Caco-2 (cell line): ENCODE data around the gene GCN1. TPM values are rescaled to one million over a fixed set of nuclear protein-coding genes. Genes with fewer than 3 reads are reported as not detected.
A peak's percentile ranks its signal among the peaks of the same experiment; 100 is the strongest.

Experiments used
- BruUV-seq: library from RNA; stranded (reverse); fragments of 400-500 nt; replicated peaks from 2 replicates; lab custom pipeline; 2021; lab: Mats Ljungman, UMichigan
- CTCF ChIA-PET: fragments of 300-600 bp; sonication (Branson Sonifier 250); formaldehyde crosslinking; loops from one replicate; lab custom pipeline; 2022; ENCODE audit warnings: antibody characterized with exemption; lab: Charles Lee
- POLR2A ChIA-PET: fragments of 300-600 bp; sonication (Branson Sonifier 250); formaldehyde crosslinking; loops from one replicate; lab custom pipeline; 2022; ENCODE audit warnings: antibody characterized with exemption; lab: Charles Lee
- DNase-seq, 2 experiments: peaks; one replicate each; pipeline versions ENCODE4 v3.0.0 to v3.0.0-alpha.2; 2020 to 2022
- H3K27me3 ChIP-seq: replicated peaks from 2 replicates; pipeline ENCODE4 v1.6.0; 2011; ENCODE audit warnings: low read length; ENCODE audit not compliant: control insufficient read depth, insufficient read depth
- H3K36me3 ChIP-seq: 2 replicates; pipeline ENCODE4 v1.5.1; 2011; ENCODE audit warnings: low read length; ENCODE audit not compliant: control insufficient read depth, insufficient read depth
- H3K4me1 ChIP-seq: fragments of 250-450 bp; sonication (Bioruptor Pico); 2 replicates; pipeline ENCODE4 v1.5.1; 2020; ENCODE audit warnings: mild to moderate bottlenecking
- H3K4me3 ChIP-seq: 2 replicates; pipeline ENCODE4 v1.5.1; 2011; ENCODE audit warnings: low read depth, mild to moderate bottlenecking, control low read depth, low read length
- H3K9me3 ChIP-seq: fragments of 250-450 bp; sonication (Bioruptor Pico); 2 replicates; pipeline ENCODE4 v1.5.1; 2020; ENCODE audit warnings: mild to moderate bottlenecking, moderate library complexity
- H3K27ac Mint-ChIP-seq: one replicate; pipeline ENCODE4 v1.8.0; 2022; ENCODE audit warnings: mixed read lengths; ENCODE audit not compliant: unreplicated experiment
- H3K27me3 Mint-ChIP-seq: one replicate; pipeline ENCODE4 v1.8.0; 2022; ENCODE audit warnings: mixed read lengths; ENCODE audit not compliant: insufficient read depth, unreplicated experiment
- H3K36me3 Mint-ChIP-seq: one replicate; pipeline ENCODE4 v1.8.0; 2022; ENCODE audit warnings: mild to moderate bottlenecking, mixed read lengths; ENCODE audit not compliant: insufficient read depth, unreplicated experiment
- H3K4me1 Mint-ChIP-seq: one replicate; pipeline ENCODE4 v1.8.0; 2022; ENCODE audit warnings: low read depth, mixed read lengths; ENCODE audit not compliant: unreplicated experiment
- H3K4me3 Mint-ChIP-seq: one replicate; pipeline ENCODE4 v1.8.0; 2022; ENCODE audit warnings: mild to moderate bottlenecking, moderate library complexity, mixed read lengths; ENCODE audit not compliant: unreplicated experiment
- H3K9me3 Mint-ChIP-seq: one replicate; pipeline ENCODE4 v1.8.0; 2022; ENCODE audit warnings: mixed read lengths; ENCODE audit not compliant: unreplicated experiment
- intact Hi-C: fragments of 100-400 bp; cut with micrococcal nuclease; formaldehyde crosslinking; loops from one replicate; pipeline ENCODE4 v1.10.0; 2022; ENCODE audit not compliant: unreplicated experiment
- total RNA-seq: library from RNA; stranded (reverse); gene quantifications from 2 replicates; pipeline ENCODE4 v1.2.3, GENCODE V29; 2022
- TF ChIP-seq, protein P1 (sequence below), 2 experiments: fragments of 200-600 bp in 1 of 2; IDR thresholded peaks; 1 replicate in 1 of 2; 2 replicates in 1 of 2; pipeline versions ENCODE4 v1.5.1 to v1.8.0; 2011 to 2022; ENCODE audit warnings: antibody characterized with exemption in 1 of 2, control low read depth in 1 of 2, inconsistent platforms in 1 of 2, low read depth in 1 of 2, low read length in 1 of 2, mild to moderate bottlenecking in 1 of 2, moderate library complexity in 1 of 2; ENCODE audit not compliant: insufficient read depth in 1 of 2, severe bottlenecking in 1 of 2, unreplicated experiment in 1 of 2

GCN1 gene
- total RNA-seq, 1 experiment from 2014 or later: 154 TPM

DNA sequence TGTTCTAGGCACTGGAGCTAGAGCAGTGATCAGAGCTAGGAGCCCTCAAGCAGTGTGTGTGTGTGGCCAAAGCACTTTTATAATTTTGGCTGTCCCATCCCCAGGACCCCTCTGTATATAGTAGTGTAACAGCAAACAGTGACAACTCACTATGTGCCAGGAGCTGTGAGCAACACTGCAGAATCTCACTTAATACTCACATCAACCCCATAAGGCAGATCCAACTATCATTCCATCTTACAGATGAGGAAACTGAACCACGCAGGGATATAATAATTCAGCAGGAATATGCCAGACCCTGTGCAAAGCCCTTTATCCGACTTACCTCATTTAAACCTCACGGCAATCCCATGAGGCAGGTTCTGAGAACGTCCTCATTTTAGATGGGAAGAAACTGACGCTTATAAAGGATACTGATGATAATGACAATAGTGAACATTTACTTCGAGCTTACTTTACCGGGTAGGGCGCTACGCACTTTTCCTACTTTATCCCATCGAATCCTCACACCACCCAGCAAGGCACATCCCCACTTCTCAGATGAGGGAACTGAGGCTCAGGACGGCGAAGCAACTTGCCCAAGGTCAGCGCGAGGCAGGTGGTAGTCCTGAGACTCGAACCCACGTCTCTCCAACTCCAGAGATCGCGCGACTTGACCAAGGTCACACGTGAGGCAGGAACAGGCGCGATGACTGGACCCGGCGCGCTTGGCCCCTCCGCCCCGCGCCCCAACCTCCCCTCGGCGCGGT, 78.6 kb downstream of the GCN1 start:
- Mint-ChIP-seq H3K27ac (peak overlapping the region; percentile 87), H3K4me3 (peak overlapping the region; percentile 84), H3K27me3 (no peaks in the 10 kb centered on the region), H3K9me3 (no peaks in the 10 kb centered on the region), H3K36me3 (peaks cover 77% of the 10 kb centered on the region), H3K4me1 (peaks cover 24% of the 10 kb centered on the region)
- peaks cover 2% of the 10 kb centered on the region; the same call in 1 of the 2 replicates for H3K36me3 ChIP-seq
- no peaks in the 10 kb centered on the region for H3K9me3 ChIP-seq
- DNase-seq: peak; percentile 51 to 68
- TF ChIP-seq, protein P1, sequence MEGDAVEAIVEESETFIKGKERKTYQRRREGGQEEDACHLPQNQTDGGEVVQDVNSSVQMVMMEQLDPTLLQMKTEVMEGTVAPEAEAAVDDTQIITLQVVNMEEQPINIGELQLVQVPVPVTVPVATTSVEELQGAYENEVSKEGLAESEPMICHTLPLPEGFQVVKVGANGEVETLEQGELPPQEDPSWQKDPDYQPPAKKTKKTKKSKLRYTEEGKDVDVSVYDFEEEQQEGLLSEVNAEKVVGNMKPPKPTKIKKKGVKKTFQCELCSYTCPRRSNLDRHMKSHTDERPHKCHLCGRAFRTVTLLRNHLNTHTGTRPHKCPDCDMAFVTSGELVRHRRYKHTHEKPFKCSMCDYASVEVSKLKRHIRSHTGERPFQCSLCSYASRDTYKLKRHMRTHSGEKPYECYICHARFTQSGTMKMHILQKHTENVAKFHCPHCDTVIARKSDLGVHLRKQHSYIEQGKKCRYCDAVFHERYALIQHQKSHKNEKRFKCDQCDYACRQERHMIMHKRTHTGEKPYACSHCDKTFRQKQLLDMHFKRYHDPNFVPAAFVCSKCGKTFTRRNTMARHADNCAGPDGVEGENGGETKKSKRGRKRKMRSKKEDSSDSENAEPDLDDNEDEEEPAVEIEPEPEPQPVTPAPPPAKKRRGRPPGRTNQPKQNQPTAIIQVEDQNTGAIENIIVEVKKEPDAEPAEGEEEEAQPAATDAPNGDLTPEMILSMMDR (IDR thresholded peaks at IDR 0.05; ENCODE audit: insufficient read depth in 1 of 2, low read depth in 1 of 2, low read length in 1 of 2, severe bottlenecking in 1 of 2, unreplicated experiment in 1 of 2): no peak
- BruUV-seq: TSS peak; percentile 72
- H3K4me1 ChIP-seq: peaks cover 26% of the 10 kb centered on the region
- ChIA-PET POLR2A (interaction anchor here (0.7 to 2.6 kb wide), 5 partner anchors 8 to 176 kb away, joined by 6 to 36 read pairs (median 11); partner anchors contain the start of genes RNU4-1, RNU4-2 and RPLP0), CTCF (interaction anchor here (2.2 kb wide), 1 partner anchor 112 kb away, joined by 9 read pairs; no protein-coding TSS in a partner anchor)
- intact Hi-C loops: loop anchor here (1.0 kb wide), 1 partner anchor 11 kb away; no protein-coding TSS in a partner anchor
- no peaks in the 10 kb centered on the region for H3K27me3 ChIP-seq
- peak overlapping the region; percentile 86 for H3K4me3 ChIP-seq

DNA sequence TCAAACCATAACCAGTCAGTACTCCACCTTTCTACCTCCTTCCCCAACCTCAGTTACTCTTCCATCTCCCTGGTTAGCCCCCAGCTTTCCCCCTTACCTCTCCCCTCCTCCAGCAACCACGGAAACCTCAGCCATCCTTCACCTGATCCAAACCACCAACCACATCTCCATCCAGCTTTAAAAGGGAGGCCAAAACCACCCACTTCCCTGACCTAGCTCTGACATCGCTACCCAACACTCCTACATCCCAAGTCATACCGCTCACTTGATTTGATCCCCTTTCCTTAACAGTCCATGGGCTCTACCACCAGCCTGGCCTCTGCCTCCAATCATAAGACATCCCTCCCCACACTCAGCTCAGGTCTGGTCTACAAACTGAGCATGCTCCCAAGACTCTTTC, 79.4 kb downstream of the GCN1 start:
- Mint-ChIP-seq H3K36me3 (peaks cover 85% of the 10 kb centered on the region), H3K27me3 (no peaks in the 10 kb centered on the region), H3K4me3 (peak overlapping the region; percentile 84), H3K4me1 (peaks cover 24% of the 10 kb centered on the region), H3K27ac (peak overlapping the region; percentile 87), H3K9me3 (no peaks in the 10 kb centered on the region)
- TF ChIP-seq, protein P1 (IDR thresholded peaks at IDR 0.05; ENCODE audit: insufficient read depth in 1 of 2, low read depth in 1 of 2, low read length in 1 of 2, severe bottlenecking in 1 of 2, unreplicated experiment in 1 of 2): no peak
- intact Hi-C loops: no loop called here
- Histone ChIP-seq H3K27me3 (no peaks in the 10 kb centered on the region), H3K4me3 (no peak overlapping the region), H3K9me3 (no peaks in the 10 kb centered on the region), H3K4me1 (peaks cover 26% of the 10 kb centered on the region), H3K36me3 (peaks cover 2% of the 10 kb centered on the region; the same call in 1 of the 2 replicates)
- CTCF ChIA-PET: no interaction called here
- DNase-seq: no peak
- no TSS peak for BruUV-seq
- POLR2A ChIA-PET: interaction anchor here (2.1 kb wide), 1 partner anchor 28 kb away, joined by 6 read pairs; no protein-coding TSS in a partner anchor

DNA sequence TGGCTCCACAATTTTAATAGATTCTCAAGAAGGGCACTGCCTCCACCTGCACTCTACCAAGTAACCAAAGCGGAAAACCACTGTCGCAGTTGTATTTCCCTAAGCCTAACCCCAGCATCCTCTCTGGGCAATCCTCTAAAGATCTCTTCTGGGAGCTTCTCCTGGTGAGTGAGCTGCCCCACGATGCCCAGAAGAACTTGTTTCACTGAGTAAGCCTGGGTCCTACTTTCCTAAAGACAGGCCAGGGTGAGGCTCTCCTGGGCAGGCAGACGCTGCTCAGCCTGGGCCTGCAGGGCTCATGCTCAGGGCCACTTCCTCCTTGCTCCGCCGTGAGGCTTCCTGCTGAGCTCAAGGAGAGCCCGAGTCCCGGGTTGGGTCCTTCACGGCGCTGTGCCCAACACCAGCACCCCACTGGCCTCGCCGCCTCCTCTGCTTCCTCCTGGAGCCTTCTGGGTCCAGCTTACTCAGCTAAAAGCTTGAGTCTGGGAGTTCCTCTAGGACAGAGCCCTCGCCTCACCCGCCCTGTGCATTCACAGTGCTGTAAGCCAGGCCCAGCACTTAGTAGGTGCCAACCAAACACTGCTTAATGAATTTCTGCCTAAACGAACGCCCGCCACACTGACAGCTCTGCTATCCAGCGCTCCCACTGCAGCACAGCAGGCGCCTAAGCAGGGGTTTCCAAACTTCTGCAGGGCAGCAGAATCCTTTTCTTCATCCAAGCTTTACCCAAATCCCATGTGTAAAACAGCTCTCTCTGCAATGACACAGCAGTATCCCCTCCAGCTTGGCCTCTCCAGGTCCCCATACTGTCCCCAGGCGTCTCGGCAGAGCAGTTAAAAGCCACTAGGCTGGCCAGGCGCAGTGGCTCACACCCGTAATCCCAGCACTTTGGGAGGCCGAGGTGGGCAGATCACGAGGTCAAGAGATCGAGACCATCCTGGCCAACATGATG, 83.7 kb downstream of the GCN1 start:
- no TSS peak for BruUV-seq
- Histone ChIP-seq H3K9me3 (no peaks in the 10 kb centered on the region), H3K27me3 (no peaks in the 10 kb centered on the region), H3K4me1 (peaks cover 17% of the 10 kb centered on the region), H3K36me3 (peaks cover 2% of the 10 kb centered on the region), H3K4me3 (no peak overlapping the region)
- no peak for DNase-seq
- CTCF ChIA-PET: no interaction called here
- Mint-ChIP-seq H3K27ac (peak overlapping the region; percentile 8), H3K9me3 (no peaks in the 10 kb centered on the region), H3K4me3 (no peak overlapping the region), H3K4me1 (peaks cover 15% of the 10 kb centered on the region), H3K27me3 (no peaks in the 10 kb centered on the region), H3K36me3 (peaks cover 73% of the 10 kb centered on the region)
- POLR2A ChIA-PET: interaction anchor here (0.6 kb wide), 1 partner anchor 214 kb away, joined by 4 read pairs; no protein-coding TSS in a partner anchor
- intact Hi-C loops: no loop called here
- TF ChIP-seq, protein P1 (IDR thresholded peaks at IDR 0.05; ENCODE audit: insufficient read depth in 1 of 2, low read depth in 1 of 2, low read length in 1 of 2, severe bottlenecking in 1 of 2, unreplicated experiment in 1 of 2): no peak
